Naive thymus-derived CD8-positive, alpha-beta T cell (primary cell): ENCODE results near the gene DNAJC11. TPM values are rescaled to one million over a fixed set of nuclear protein-coding genes. Genes with fewer than 3 reads are reported as not detected.
"Not testable (repeated sequence)": the region's sequence is repeated elsewhere in the genome, so short reads cannot be mapped to it uniquely, and the experiment has no call there.

Experiments used
- ATAC-seq, 2 donors: fragments of 150-1000 bp; cut with Tn5 transposase in 1 of 2; sonication (Bioruptor Pico), chemical (Tn5 transposase) in 1 of 2; 1 replicate in 1 of 2; 2 replicates in 1 of 2; pipeline ENCODE4 v1.10.0; 2021; ENCODE audit warnings: mild to moderate bottlenecking in 2 of 2, moderate library complexity in 2 of 2
- POLR2A ChIA-PET: fragments of 350-600 bp; sonication (Branson Sonifier 250); formaldehyde crosslinking; loops from one replicate; lab custom pipeline; 2021; ENCODE audit warnings: antibody characterized with exemption; lab: Charles Lee
- DNase-seq, 10 donors: peaks; one replicate each; pipeline versions ENCODE4 v3.0.0 to v3.0.0-alpha.2; 2020 to 2022
- H3K27ac Mint-ChIP-seq, 10 donors: one replicate each; pipeline ENCODE4 v1.8.0; 2020 to 2022; ENCODE audit warnings: mild to moderate bottlenecking in 10 of 10, mixed read lengths in 10 of 10, moderate library complexity in 4 of 10, inconsistent platforms in 1 of 10
- H3K27me3 Mint-ChIP-seq, 5 donors: one replicate each; pipeline ENCODE4 v1.8.0; 2021 to 2022; ENCODE audit warnings: mixed read lengths in 5 of 5
- H3K36me3 Mint-ChIP-seq, 3 donors: one replicate each; pipeline ENCODE4 v1.8.0; 2020 to 2022; ENCODE audit warnings: mixed read lengths in 3 of 3, mild to moderate bottlenecking in 2 of 3, inconsistent platforms in 1 of 3
- H3K4me1 Mint-ChIP-seq, 4 donors: one replicate each; pipeline ENCODE4 v1.8.0; 2021 to 2022; ENCODE audit warnings: mixed read lengths in 4 of 4
- H3K4me3 Mint-ChIP-seq, 10 donors: one replicate each; pipeline ENCODE4 v1.8.0; 2020 to 2022; ENCODE audit warnings: mild to moderate bottlenecking in 10 of 10, mixed read lengths in 10 of 10, moderate library complexity in 6 of 10, inconsistent platforms in 1 of 10
- H3K9me3 Mint-ChIP-seq, 9 donors: one replicate each; pipeline ENCODE4 v1.8.0; 2020 to 2022; ENCODE audit warnings: mixed read lengths in 9 of 9, mild to moderate bottlenecking in 3 of 9, inconsistent platforms in 1 of 9, moderate library complexity in 1 of 9
- polyA plus RNA-seq, 3 donors: library from polyadenylated mRNA; unstranded; fragments of 300-500 nt; fragmentation: Illumina TruSeq; gene quantifications; one replicate each; pipeline ENCODE4 v1.2.3, GENCODE V29; 2021
- total RNA-seq, 8 experiments: library from RNA in 2 of 8; stranded (reverse) in 2 of 8; gene quantifications; one replicate each; pipeline ENCODE4 v1.2.3 and lab custom pipeline; 2021 to 2026

The DNAJC11 gene, protein sequence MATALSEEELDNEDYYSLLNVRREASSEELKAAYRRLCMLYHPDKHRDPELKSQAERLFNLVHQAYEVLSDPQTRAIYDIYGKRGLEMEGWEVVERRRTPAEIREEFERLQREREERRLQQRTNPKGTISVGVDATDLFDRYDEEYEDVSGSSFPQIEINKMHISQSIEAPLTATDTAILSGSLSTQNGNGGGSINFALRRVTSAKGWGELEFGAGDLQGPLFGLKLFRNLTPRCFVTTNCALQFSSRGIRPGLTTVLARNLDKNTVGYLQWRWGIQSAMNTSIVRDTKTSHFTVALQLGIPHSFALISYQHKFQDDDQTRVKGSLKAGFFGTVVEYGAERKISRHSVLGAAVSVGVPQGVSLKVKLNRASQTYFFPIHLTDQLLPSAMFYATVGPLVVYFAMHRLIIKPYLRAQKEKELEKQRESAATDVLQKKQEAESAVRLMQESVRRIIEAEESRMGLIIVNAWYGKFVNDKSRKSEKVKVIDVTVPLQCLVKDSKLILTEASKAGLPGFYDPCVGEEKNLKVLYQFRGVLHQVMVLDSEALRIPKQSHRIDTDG
- total RNA-seq (10 to 100 TPM; 44.9 to 47.4 TPM), polyA plus RNA-seq (10 to 100 TPM; 13.2 to 22.5 (median 19.5) TPM), total RNA-seq (lab: John Stamatoyannopoulos, UW) (64.4 to 153 (median 72.9) reads per million in 6 experiments)

- H3K4me3 Mint-ChIP-seq = peak within 1 kb of the TSS; percentile 80 to 96 (median 94)
- H3K9me3 Mint-ChIP-seq = no peaks in the 10 kb centered on the region
- H3K27ac Mint-ChIP-seq = peak within 1 kb of the TSS; percentile 82 to 97 (median 93)
- peaks cover 21 to 33% (median 27%) of the 10 kb centered on the region in 4 donors for H3K4me1 Mint-ChIP-seq
- peak; percentile 83 to 94 (median 93) for DNase-seq
- H3K36me3 Mint-ChIP-seq = peaks cover 0 to 8% (median 0%) of the 10 kb centered on the region in 3 donors
- no peaks in the 10 kb centered on the region for H3K27me3 Mint-ChIP-seq
- ATAC-seq = peak; percentile 97
- POLR2A ChIA-PET = interaction anchor here (0.6 to 1.5 kb wide), 8 partner anchors 9 to 210 kb away, joined by 3 to 7 read pairs (median 4); partner anchors contain the start of genes CAMTA1, NOL9, PLEKHG5 and TAS1R1
Observed at GRCh38 chr1:6701437-6702153, at the start of gene DNAJC11. TSS of gene DNAJC11 (minus strand) at chr1:6701816. CDS start at chr1:6701800, 16 bp downstream.

DNA sequence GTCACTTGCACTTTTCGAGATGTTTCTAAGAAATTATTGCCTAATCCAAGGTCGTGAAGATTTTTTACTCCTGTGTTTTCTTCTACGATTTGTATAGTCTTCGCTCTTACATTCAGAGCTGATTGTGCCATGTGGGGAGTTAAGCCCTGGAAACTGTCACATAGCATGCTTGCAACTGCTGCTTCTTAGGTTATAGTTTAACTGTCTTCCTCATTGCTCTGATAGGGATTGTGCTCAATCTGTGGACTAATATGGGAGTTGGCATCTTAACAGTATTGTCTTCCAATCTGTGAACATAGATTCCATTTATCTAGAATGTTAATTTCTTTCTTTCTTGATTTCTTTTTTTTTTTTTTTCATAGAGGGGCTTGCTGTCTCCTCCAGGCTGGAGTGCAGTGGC lies 48.9 kb upstream of the DNAJC11 start:
- H3K4me1 Mint-ChIP-seq = peaks cover 0 to 2% (median 0%) of the 10 kb centered on the region in 4 donors
- H3K27me3 Mint-ChIP-seq = peaks cover 20 to 39% (median 27%) of the 10 kb centered on the region in 5 donors
- ATAC-seq (no peak), DNase-seq (no peak)
- H3K9me3 Mint-ChIP-seq = no peaks in the 10 kb centered on the region
- no peak overlapping the region for H3K4me3 Mint-ChIP-seq
- POLR2A ChIA-PET = interaction anchor here (0.7 kb wide), 1 partner anchor 36 kb away, joined by 3 read pairs; no protein-coding TSS in a partner anchor
- H3K36me3 Mint-ChIP-seq = no peaks in the 10 kb centered on the region
- no peak overlapping the region for H3K27ac Mint-ChIP-seq

GRCh38 chr1:6747674-6748073 lies 46.1 kb upstream of the DNAJC11 start:
- H3K36me3 Mint-ChIP-seq = no peaks in the 10 kb centered on the region
- H3K27me3 Mint-ChIP-seq = peaks cover 7 to 24% (median 14%) of the 10 kb centered on the region in 5 donors
- ATAC-seq (no peak), DNase-seq (no peak)
- no peak overlapping the region for H3K4me3 Mint-ChIP-seq
- H3K9me3 Mint-ChIP-seq = no peaks in the 10 kb centered on the region
- H3K27ac Mint-ChIP-seq = peak overlapping the region in 1 of 10 donors; percentile 16
- H3K4me1 Mint-ChIP-seq = peaks cover 3 to 16% (median 11%) of the 10 kb centered on the region in 4 donors
- POLR2A ChIA-PET = no interaction called here

GRCh38 chr1:6745073-6745472 lies 43.5 kb upstream of the DNAJC11 start:
- DNase-seq (peak in 1 of 10 donors; percentile 17), ATAC-seq (no peak)
- Mint-ChIP-seq H3K4me1 (peaks cover 3 to 15% (median 11%) of the 10 kb centered on the region in 4 donors), H3K36me3 (no peaks in the 10 kb centered on the region), H3K4me3 (no peak overlapping the region), H3K9me3 (no peaks in the 10 kb centered on the region), H3K27ac (no peak overlapping the region), H3K27me3 (peaks cover 0 to 18% (median 8%) of the 10 kb centered on the region in 5 donors)
- POLR2A ChIA-PET = interaction anchor here (0.6 kb wide), 1 partner anchor 350 kb away, joined by 5 read pairs; no protein-coding TSS in a partner anchor

GRCh38 chr1:6743189-6744101 lies 41.8 kb upstream of the DNAJC11 start:
- H3K27me3 Mint-ChIP-seq = peaks cover 0 to 9% (median 8%) of the 10 kb centered on the region in 5 donors
- H3K4me3 Mint-ChIP-seq = peak overlapping the region in 3 of 10 donors; percentile 16 to 31 (median 20)

GRCh38 chr1:6742676-6743188 lies 41.1 kb upstream of the DNAJC11 start:
- not testable (repeated sequence) for DNase-seq, H3K4me3 Mint-ChIP-seq, H3K9me3 Mint-ChIP-seq, H3K27me3 Mint-ChIP-seq, ATAC-seq, H3K36me3 Mint-ChIP-seq
- Mint-ChIP-seq H3K27ac (peak overlapping the region in 2 of 10 donors; percentile 42 to 77), H3K4me1 (peaks cover 3 to 15% (median 11%) of the 10 kb centered on the region in 4 donors)
- POLR2A ChIA-PET = interaction anchor here (2.4 kb wide), 1 partner anchor 42 kb away, joined by 12 read pairs; the partner anchor contains the start of gene CAMTA1

More at GRCh38 chr1:6743189-6744101, 41.8 kb upstream of the DNAJC11 start:
- Mint-ChIP-seq H3K9me3 (no peaks in the 10 kb centered on the region), H3K36me3 (no peaks in the 10 kb centered on the region), H3K27ac (peak overlapping the region in 2 of 10 donors; percentile 35 to 77), H3K4me1 (peaks cover 3 to 15% (median 11%) of the 10 kb centered on the region in 4 donors)
- ATAC-seq = peak; percentile 51 to 54
- peak in 6 of 10 donors; percentile 6 to 76 (median 48) for DNase-seq
- POLR2A ChIA-PET = interaction anchor here (0.8 to 2.4 kb wide), 2 partner anchors 41 to 42 kb away, joined by 4 to 12 read pairs; partner anchors contain the start of genes CAMTA1 and DNAJC11

DNA sequence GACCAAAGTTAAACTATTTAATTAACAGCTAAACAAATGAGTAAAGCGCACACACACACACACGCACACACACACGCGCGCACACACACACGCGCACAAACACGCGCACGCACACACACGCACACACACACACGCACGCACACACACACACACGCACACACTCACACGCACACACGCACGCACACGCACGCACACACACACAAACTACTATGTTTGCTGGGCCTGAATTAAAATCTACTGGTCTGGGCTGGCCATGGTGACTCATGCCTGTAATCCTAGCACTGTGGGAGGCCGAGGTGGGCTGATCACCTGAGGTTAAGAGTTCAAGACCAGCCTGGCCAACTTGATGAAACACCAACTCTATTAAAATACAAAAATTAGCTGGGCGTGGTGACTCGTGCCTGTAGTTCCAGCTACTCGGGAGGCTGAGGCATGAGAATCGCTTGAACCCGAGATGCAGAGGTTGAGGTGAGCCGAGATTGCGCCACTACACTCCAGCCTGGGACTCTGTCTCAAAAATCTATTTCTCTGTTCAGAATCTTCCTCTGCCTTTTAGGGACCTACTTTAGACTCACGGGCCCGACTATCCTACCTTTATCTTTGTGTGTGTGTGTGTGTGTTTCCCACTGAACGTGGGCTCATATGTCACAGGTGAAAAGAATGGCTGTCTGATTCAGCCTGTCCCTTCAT lies 37.5 kb upstream of the DNAJC11 start:
- POLR2A ChIA-PET = no interaction called here
- DNase-seq (no peak), ATAC-seq (no peak)
- Mint-ChIP-seq H3K4me1 (peaks cover 5 to 21% (median 11%) of the 10 kb centered on the region in 4 donors), H3K27ac (peak overlapping the region in 2 of 10 donors; percentile 61 to 71), H3K4me3 (no peak overlapping the region), H3K9me3 (no peaks in the 10 kb centered on the region), H3K27me3 (peaks cover 2 to 8% (median 3%) of the 10 kb centered on the region in 5 donors), H3K36me3 (no peaks in the 10 kb centered on the region)

- H3K4me1 Mint-ChIP-seq = peaks cover 0 to 6% (median under 1%) of the 10 kb centered on the region in 4 donors
- no peak for ATAC-seq
- no peak overlapping the region for H3K4me3 Mint-ChIP-seq
- DNase-seq = no peak
- POLR2A ChIA-PET = interaction anchor here (0.5 to 0.6 kb wide), 2 partner anchors 279 to 1083 kb away, joined by 4 read pairs; no protein-coding TSS in a partner anchor
- H3K9me3 Mint-ChIP-seq = no peaks in the 10 kb centered on the region
- H3K27ac Mint-ChIP-seq = no peak overlapping the region
- H3K36me3 Mint-ChIP-seq = no peaks in the 10 kb centered on the region
- peaks cover 3 to 22% (median 5%) of the 10 kb centered on the region in 5 donors for H3K27me3 Mint-ChIP-seq
Observed at GRCh38 chr1:6732942-6733341, 31.3 kb upstream of the DNAJC11 start.

DNA sequence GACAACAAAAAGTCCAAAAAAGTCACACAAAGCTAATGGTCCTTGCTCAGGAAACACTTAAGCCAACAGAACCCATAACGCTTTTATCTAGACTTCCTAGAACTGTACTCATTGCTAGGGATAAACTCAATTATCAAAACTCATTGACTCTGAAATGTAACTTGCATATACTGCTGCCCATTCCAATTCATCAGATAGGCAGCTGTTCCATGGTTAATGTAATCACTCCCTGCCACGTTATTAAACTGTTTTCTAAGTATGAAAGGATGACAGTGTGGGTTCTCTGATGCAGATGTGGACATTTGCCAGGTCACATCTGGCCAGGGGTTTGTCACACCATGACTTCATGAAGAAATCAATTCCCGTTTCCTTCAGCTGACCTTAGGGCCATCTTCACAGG lies 30.3 kb upstream of the DNAJC11 start:
- Mint-ChIP-seq H3K36me3 (no peaks in the 10 kb centered on the region), H3K4me1 (peaks cover 0 to 6% (median under 1%) of the 10 kb centered on the region in 4 donors), H3K4me3 (no peak overlapping the region), H3K27ac (no peak overlapping the region), H3K9me3 (no peaks in the 10 kb centered on the region), H3K27me3 (peaks cover 0 to 24% (median 7%) of the 10 kb centered on the region in 5 donors)
- DNase-seq = no peak
- no peak for ATAC-seq
- POLR2A ChIA-PET = interaction anchor here (0.6 kb wide), 1 partner anchor 10 kb away, joined by 3 read pairs; no protein-coding TSS in a partner anchor

DNA sequence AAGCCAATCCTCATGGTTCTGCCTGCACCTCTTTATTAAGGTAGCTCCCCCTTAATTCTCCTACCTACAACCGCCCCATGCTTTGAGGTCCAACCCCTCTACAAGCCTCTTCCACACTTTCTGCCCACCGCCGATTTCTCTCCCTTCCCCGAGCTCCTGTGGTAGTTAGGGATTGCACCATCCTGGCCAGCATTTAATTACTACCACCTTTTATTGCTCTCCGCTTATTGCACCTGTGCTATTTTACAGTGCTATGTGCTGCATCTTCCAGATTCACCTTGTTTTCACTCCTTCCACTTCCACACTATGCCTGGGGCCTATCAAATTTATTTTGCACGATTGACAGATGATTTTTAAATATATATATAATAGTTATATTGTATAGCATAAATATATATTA lies 29.3 kb upstream of the DNAJC11 start:
- no peaks in the 10 kb centered on the region for H3K36me3 Mint-ChIP-seq
- no peak overlapping the region for H3K27ac Mint-ChIP-seq

More for the DNA sequence above, 29.3 kb upstream of the DNAJC11 start:
- Mint-ChIP-seq H3K9me3 (no peaks in the 10 kb centered on the region), H3K4me3 (no peak overlapping the region), H3K4me1 (peaks cover 0 to 6% (median under 1%) of the 10 kb centered on the region in 4 donors), H3K27me3 (peaks cover 0 to 23% (median 10%) of the 10 kb centered on the region in 5 donors)
- DNase-seq (no peak), ATAC-seq (no peak)
- POLR2A ChIA-PET = no interaction called here
